Activated naive CD4-positive, alpha-beta T cell (primary cell): ENCODE data around the gene GRIK2.
"Not testable (repeated sequence)": the region's sequence is repeated elsewhere in the genome, so short reads cannot be mapped to it uniquely, and the experiment has no call there.

ENCODE experiments used
- DNase-seq, 4 experiments: peaks; one replicate each; lab custom pipeline; 2025; lab: John Stamatoyannopoulos, UW

Gene GRIK2

GRCh38 chr6:102026649-102027048 is 633.1 kb downstream of the GRIK2 start:
- DNase-seq: no peak

DNA sequence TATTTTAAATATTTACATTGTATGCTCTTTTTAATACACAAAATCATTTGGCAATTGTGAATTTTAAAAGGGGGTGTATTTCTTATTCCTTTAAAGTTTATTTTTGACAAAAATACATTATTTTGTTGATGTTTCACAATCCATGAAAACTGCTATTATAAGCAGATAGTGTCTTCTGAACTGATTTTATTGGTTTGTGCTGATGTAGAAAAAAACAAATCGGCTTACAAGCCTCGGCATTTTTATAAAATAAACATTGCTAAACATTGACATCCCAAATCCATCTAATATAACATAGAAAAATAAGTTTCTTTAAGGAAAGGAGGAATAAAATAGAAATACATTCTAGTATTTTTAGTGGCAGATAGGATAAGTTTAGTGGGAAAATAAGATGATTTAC is 634.7 kb downstream of the GRIK2 start:
- DNase-seq: no peak

- no peak for DNase-seq
Measured at GRCh38 chr6:102038964-102039363, 645.5 kb downstream of the GRIK2 start.

GRCh38 chr6:102039441-102039840 is 645.9 kb downstream of the GRIK2 start:
- no peak for DNase-seq

- no peak for DNase-seq
Measured at GRCh38 chr6:102051001-102051400, 657.5 kb downstream of the GRIK2 start.

DNA sequence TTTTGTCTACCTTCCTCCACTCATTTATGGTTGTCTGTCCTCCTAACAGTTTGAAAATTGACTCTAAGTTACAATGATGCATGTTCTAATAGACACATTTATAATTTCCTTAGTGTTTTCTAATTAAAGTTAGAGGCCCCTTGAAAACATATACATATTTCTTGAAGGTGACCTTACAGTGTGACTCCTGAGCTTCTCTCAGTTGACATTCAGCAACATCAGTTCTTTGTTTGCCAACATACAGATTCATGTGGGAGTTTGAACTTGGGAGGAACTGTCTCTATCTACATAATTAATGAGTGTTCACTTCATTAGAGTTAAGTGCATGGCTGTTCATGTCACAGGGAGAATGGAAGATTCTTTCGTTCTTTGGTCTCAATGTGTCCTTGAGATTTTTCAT is 658.2 kb downstream of the GRIK2 start:
- no peak for DNase-seq

DNA sequence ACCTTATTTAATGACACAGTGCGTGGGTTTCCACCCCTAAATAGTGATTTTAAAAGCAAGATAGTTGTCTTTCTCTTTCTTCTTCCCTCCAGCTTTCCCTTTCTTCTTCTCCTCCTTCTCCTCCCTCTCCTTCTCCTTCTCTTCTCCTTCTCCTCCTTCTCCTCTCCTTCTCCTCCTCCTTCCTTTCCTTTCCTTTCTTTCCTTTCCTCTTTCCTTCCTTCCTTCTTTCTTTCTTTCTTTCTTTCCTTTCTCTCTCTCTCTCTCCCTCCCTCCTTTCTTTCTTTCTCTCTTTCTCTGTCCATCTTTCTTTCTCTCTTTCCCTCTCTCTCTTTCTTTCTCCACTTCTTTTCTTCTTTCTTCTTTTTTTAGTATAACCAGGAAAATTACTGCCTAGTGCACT is 670.6 kb downstream of the GRIK2 start:
- DNase-seq: no peak

DNA sequence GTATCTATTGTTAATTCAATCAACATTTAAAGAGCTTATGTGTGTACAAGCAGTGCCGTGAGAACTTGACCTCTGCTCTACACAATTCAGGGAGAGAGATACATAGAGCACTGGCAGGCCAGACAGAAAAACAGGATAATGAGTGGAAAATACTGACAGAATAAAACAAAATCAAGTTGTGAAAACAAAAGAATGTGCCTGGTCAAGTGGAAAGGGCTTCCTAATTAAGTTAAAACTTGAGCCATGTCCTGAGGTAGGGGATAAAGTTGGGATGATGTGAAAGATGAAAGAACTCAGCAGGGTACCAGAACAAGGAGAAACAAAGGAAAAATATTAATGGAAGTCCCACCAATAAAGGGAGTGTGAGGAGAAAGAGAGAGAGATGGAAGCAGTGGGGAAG is 672.8 kb downstream of the GRIK2 start:
- DNase-seq: no peak

DNA sequence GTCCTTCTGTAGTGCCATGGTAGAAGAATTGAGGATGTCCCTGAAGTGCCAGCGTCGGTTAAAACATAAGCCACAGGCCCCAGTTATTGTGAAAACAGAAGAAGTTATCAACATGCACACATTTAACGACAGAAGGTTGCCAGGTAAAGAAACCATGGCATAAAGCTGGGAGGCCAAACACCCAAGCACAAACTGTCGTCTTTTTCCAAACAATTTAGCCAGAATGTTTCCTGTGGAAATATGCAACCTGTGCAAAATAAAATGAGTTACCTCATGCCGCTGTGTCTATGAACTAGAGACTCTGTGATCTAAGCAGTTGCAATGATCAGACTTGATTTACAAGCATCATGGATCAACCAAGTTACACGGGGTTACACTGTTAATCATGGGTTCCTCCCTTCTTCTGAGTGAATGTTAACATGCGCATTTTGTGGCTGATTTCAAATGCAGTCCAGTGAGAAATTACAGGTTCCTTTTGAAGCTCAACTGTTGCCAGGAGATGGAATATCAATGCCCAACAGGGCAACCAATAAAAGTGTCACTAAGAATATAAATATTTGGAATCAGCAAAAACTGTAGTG is 674.9 kb downstream of the GRIK2 start:
- no peak for DNase-seq

GRCh38 chr6:102075539-102075938 is 682.0 kb downstream of the GRIK2 start:
- no peak for DNase-seq

GRCh38 chr6:102085257-102085656 is 691.7 kb downstream of the GRIK2 start:
- no peak for DNase-seq

DNA sequence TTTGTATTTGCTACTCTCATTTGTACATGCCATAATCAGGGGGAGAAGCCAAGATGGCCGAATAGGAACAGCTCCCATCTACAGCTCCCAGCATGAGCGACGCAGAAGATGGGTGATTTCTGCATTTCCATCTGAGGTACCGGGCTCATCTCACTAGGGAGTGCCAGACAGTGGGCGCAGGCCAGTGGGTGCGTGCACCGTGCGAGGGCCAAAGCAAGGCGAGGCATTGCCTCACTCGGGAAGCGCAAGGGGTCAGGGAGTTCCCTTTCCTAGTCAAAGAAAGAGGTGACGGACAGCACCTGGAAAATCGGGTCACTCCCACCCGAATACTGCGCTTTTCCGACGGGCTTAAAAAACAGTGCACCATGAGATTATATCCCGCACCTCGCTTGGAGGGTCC is 694.7 kb downstream of the GRIK2 start:
- DNase-seq: not testable (repeated sequence)

DNA sequence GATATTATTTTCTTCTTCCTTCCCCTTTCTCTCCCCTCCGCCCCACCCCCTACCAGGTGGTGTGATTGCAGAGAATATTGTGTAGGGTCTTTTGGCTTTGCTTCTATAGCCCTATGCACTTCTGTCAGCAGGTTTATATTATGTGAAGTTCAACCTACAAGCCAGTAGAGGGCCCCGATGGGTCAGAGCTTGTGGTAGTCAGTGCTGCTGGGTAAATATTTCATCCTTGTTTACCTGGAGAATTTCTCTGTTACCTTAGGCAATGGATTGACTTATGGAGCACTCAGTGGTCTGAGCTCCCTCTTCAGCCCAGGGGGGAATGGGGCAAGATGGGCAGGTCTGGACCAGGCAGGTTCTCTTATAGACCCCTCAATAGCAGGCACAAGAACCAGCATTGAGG is 720.9 kb downstream of the GRIK2 start:
- DNase-seq: no peak

GRCh38 chr6:102115911-102116310 is 722.4 kb downstream of the GRIK2 start:
- no peak for DNase-seq

DNA sequence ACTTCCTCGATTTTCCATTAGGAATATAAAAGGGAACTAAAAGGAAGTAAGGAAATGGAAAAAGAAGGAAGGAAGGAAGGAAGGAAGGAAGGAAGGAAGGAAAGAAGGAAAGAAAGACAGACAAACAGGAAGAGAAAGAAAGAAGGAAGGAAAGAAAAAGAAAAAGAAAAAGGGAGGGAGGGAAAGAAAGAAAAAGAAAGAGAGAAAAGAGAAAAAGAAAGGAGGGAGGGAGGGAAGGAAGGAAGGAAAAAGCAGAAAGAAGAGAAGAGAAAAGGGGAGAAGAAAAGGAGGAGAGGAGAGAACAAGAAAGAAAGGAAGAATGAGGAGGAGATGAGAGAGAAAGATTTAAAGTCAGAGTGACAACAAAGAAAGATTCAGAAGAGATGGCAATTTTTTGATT is 724.5 kb downstream of the GRIK2 start:
- DNase-seq: no peak
